Parathyroid adenoma (tissue), 2 donors: ENCODE measurements around the gene SLC25A40.
A peak's percentile ranks its signal among the peaks of the same experiment; 100 is the strongest.
"Not testable (repeated sequence)": the region's sequence is repeated elsewhere in the genome, so short reads cannot be mapped to it uniquely, and the experiment has no call there.

Experiments
- H2AFZ ChIP-seq: fragments of 300-600 bp; sonication (generic); one replicate; pipeline ENCODE4 v1.7.0; 2017; ENCODE audit warnings: antibody characterized with exemption, mild to moderate bottlenecking
- H3K27ac ChIP-seq: fragments of 300-600 bp; sonication (generic); one replicate; pipeline ENCODE4 v1.7.0; 2017
- H3K27me3 ChIP-seq: fragments of 300-600 bp; sonication (generic); one replicate; pipeline ENCODE4 v1.7.0; 2017; ENCODE audit warnings: low read length; ENCODE audit not compliant: control insufficient read depth, insufficient read depth
- H3K36me3 ChIP-seq: fragments of 300-600 bp; sonication (generic); one replicate; pipeline ENCODE4 v1.7.0; 2017; ENCODE audit warnings: low read length; ENCODE audit not compliant: control insufficient read depth, insufficient read depth
- H3K4me1 ChIP-seq: fragments of 300-600 bp; sonication (generic); one replicate; pipeline ENCODE4 v1.7.0; 2017; ENCODE audit warnings: control low read depth
- H3K4me2 ChIP-seq: fragments of 300-600 bp; sonication (generic); one replicate; pipeline ENCODE4 v1.7.0; 2017; ENCODE audit warnings: low read length
- H3K4me3 ChIP-seq: fragments of 300-600 bp; sonication (generic); one replicate; pipeline ENCODE4 v1.7.0; 2017; ENCODE audit warnings: low read depth, low read length
- H3K79me2 ChIP-seq: fragments of 300-600 bp; sonication (generic); one replicate; pipeline ENCODE4 v1.7.0; 2017; ENCODE audit warnings: control low read depth
- H3K9ac ChIP-seq: fragments of 300-600 bp; sonication (generic); one replicate; pipeline ENCODE4 v1.7.0; 2017; ENCODE audit warnings: mild to moderate bottlenecking
- H3K9me3 ChIP-seq: fragments of 300-600 bp; sonication (generic); one replicate; pipeline ENCODE4 v1.7.0; 2017; ENCODE audit warnings: low read length; ENCODE audit not compliant: control insufficient read depth
- CTCF ChIP-seq: fragments of 300-600 bp; sonication (generic); IDR thresholded peaks from one replicate; pipeline ENCODE4 v1.7.0; 2017; ENCODE audit warnings: antibody characterized with exemption, mild to moderate bottlenecking
- donor health status: primary hyperparathyroidism.

Gene SLC25A40

GRCh38 chr7:87912121-87912520, 36.0 kb upstream of the SLC25A40 start:
- H3K9ac ChIP-seq = no peak overlapping the region
- no peak overlapping the region for H3K4me3 ChIP-seq
- H2AFZ ChIP-seq = no peak overlapping the region
- no peaks in the 10 kb centered on the region for H3K36me3 ChIP-seq
- H3K79me2 ChIP-seq = no peaks in the 10 kb centered on the region
- H3K27me3 ChIP-seq = no peaks in the 10 kb centered on the region
- no peaks in the 10 kb centered on the region for H3K4me1 ChIP-seq
- no peaks in the 10 kb centered on the region for H3K9me3 ChIP-seq
- no peak for TF ChIP-seq CTCF
- no peak overlapping the region for H3K27ac ChIP-seq
- H3K4me2 ChIP-seq = no peak overlapping the region

GRCh38 chr7:87908814-87909213, 32.7 kb upstream of the SLC25A40 start:
- H2AFZ ChIP-seq, H3K36me3 ChIP-seq, H3K79me2 ChIP-seq, H3K9ac ChIP-seq, H3K27ac ChIP-seq, H3K27me3 ChIP-seq, H3K4me3 ChIP-seq, H3K4me2 ChIP-seq, H3K4me1 ChIP-seq, H3K9me3 ChIP-seq: not testable (repeated sequence)

- H3K4me3 ChIP-seq, H3K27me3 ChIP-seq, H3K36me3 ChIP-seq, H2AFZ ChIP-seq, H3K4me1 ChIP-seq, H3K4me2 ChIP-seq, H3K9me3 ChIP-seq, H3K27ac ChIP-seq, H3K79me2 ChIP-seq, H3K9ac ChIP-seq: not testable (repeated sequence)
Measured at GRCh38 chr7:87907136-87907906, 31.2 kb upstream of the SLC25A40 start.

- no peak for TF ChIP-seq CTCF
- Histone ChIP-seq H3K27me3 (no peaks in the 10 kb centered on the region), H3K27ac (no peak overlapping the region), H3K9ac (no peak overlapping the region), H3K4me2 (no peak overlapping the region), H3K4me1 (no peaks in the 10 kb centered on the region), H3K9me3 (no peaks in the 10 kb centered on the region), H3K4me3 (no peak overlapping the region), H3K36me3 (no peaks in the 10 kb centered on the region), H3K79me2 (no peaks in the 10 kb centered on the region), H2AFZ (no peak overlapping the region)
Measured at GRCh38 chr7:87899255-87899654, 23.1 kb upstream of the SLC25A40 start.

GRCh38 chr7:87895363-87895762, 19.2 kb upstream of the SLC25A40 start:
- TF ChIP-seq CTCF = no peak
- H3K4me2 ChIP-seq = no peak overlapping the region
- H3K27ac ChIP-seq = no peak overlapping the region
- no peaks in the 10 kb centered on the region for H3K36me3 ChIP-seq
- H2AFZ ChIP-seq = no peak overlapping the region
- no peaks in the 10 kb centered on the region for H3K79me2 ChIP-seq
- peaks cover 2% of the 10 kb centered on the region for H3K4me1 ChIP-seq
- H3K27me3 ChIP-seq = no peaks in the 10 kb centered on the region
- no peak overlapping the region for H3K9ac ChIP-seq
- no peaks in the 10 kb centered on the region for H3K9me3 ChIP-seq
- H3K4me3 ChIP-seq = no peak overlapping the region

- Histone ChIP-seq H3K27me3 (no peaks in the 10 kb centered on the region), H3K4me1 (peaks cover 2% of the 10 kb centered on the region), H3K4me3 (no peak overlapping the region), H3K36me3 (no peaks in the 10 kb centered on the region), H3K9me3 (no peaks in the 10 kb centered on the region), H3K4me2 (no peak overlapping the region), H3K9ac (no peak overlapping the region), H3K27ac (no peak overlapping the region), H3K79me2 (no peaks in the 10 kb centered on the region), H2AFZ (no peak overlapping the region)
- peak; percentile 49 for TF ChIP-seq CTCF
Measured at GRCh38 chr7:87886875-87887274, 10.7 kb upstream of the SLC25A40 start.
